Spinal cord (tissue), 10 donors: ENCODE data around the gene CCDC121. TPM values are rescaled to one million over a fixed set of nuclear protein-coding genes. Genes with fewer than 3 reads are reported as not detected.

ENCODE experiments used
- DNase-seq, 6 donors: peaks; one replicate each; pipeline versions ENCODE4 v3.0.0 to v3.0.0-alpha.2; 2013 to 2015; ENCODE audit warnings: low spot score in 6 of 6, low read depth in 4 of 6
- H3K27ac ChIP-seq: one replicate; pipeline ENCODE4 v1.5.1; 2013; ENCODE audit warnings: low read depth, low read length, control low read depth
- H3K27me3 ChIP-seq: one replicate; pipeline ENCODE4 v1.6.1; 2013; ENCODE audit warnings: low read length; ENCODE audit not compliant: control insufficient read depth, insufficient read depth
- H3K36me3 ChIP-seq: one replicate; pipeline ENCODE4 v1.6.1; 2013; ENCODE audit warnings: low read length; ENCODE audit not compliant: control insufficient read depth, insufficient read depth
- H3K4me1 ChIP-seq: one replicate; pipeline ENCODE4 v1.6.1; 2013; ENCODE audit warnings: low read length; ENCODE audit not compliant: control insufficient read depth, insufficient read depth
- H3K4me3 ChIP-seq: one replicate; pipeline ENCODE4 v1.5.1; 2013; ENCODE audit warnings: low read depth, low read length, control low read depth
- H3K9me3 ChIP-seq: one replicate; pipeline ENCODE4 v1.6.1; 2013; ENCODE audit warnings: low read length; ENCODE audit not compliant: control insufficient read depth, insufficient read depth
- WGBS: methylation state at CpG from one replicate; pipeline ENCODE4 v1.1.5; 2013; ENCODE audit warnings: missing lambda C conversion rate; ENCODE audit not compliant: insufficient coverage; 5-methylcytosine and 5-hydroxymethylcytosine counted together
- polyA plus RNA-seq, 2 donors: library from polyadenylated mRNA; unstranded; fragments of 120-200 nt; gene quantifications; one replicate each; pipeline ENCODE4 v1.2.1, GENCODE V29; 2013; ENCODE audit not compliant: insufficient read length in 2 of 2
- small RNA-seq: library from RNA; depleted of rRNA; stranded (forward); fragments of <200 nt; gene quantifications from one replicate; pipeline ENCODE3, GENCODE V24; 2014; ENCODE audit warnings: low replicate concordance
- total RNA-seq, 2 donors: library from RNA; depleted of rRNA in 1 of 2; stranded (reverse); fragments of 120-200 nt in 1 of 2; fragments of >200 nt in 1 of 2; gene quantifications; one replicate each; pipeline versions ENCODE4 v1.2.3 to v1.2.4, GENCODE V29; 2013 to 2014
- donor health status: healthy.

Gene CCDC121
- total and polyA plus RNA-seq, 4 donors: 6.5 to 12.8 (median 8.6) TPM

- Histone ChIP-seq H3K27ac (no peak overlapping the region), H3K4me1 (peaks cover 11% of the 10 kb centered on the region), H3K9me3 (peaks cover 6% of the 10 kb centered on the region), H3K27me3 (no peaks in the 10 kb centered on the region), H3K36me3 (no peaks in the 10 kb centered on the region), H3K4me3 (no peak overlapping the region)
- WGBS: 91% methylated on average over 3 of the region's 3 CpGs
- no peak for DNase-seq
These were observed 44.2 kb downstream of the CCDC121 start for GRCh38 chr2:27584597-27584996.

DNA sequence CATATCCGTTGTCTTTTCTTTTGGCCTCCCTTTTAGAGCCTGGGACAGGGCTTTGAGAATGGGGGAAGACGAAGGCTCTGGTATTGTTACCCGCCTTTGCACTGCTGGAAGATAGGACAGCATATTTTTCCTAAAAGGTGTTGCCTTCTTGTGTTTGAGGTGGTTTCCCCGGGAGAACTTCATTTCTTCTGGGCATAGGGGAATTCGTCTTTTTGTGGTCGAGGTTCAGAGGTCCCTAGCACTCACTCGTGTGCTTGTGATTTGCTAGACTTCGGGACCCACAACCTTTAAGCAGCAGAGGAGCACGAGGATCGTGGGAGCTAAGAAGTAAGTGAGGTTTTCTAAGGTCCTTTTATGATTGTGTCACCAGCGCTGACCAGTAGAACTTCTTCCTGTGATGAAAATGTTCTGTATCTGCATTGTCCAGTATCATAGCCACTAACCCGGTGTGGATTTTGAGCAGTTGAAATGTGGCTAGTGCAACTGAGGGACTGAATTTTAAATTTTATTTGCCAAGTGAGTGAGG is 45.4 kb downstream of the CCDC121 start:
- Histone ChIP-seq H3K36me3 (no peaks in the 10 kb centered on the region), H3K9me3 (peaks cover 4% of the 10 kb centered on the region), H3K4me1 (peaks cover 11% of the 10 kb centered on the region), H3K27me3 (no peaks in the 10 kb centered on the region), H3K27ac (peak overlapping the region; percentile 77), H3K4me3 (peak overlapping the region; percentile 78)
- DNase-seq: no peak
- 3% methylated on average over 9 of the region's 12 CpGs for WGBS

DNA sequence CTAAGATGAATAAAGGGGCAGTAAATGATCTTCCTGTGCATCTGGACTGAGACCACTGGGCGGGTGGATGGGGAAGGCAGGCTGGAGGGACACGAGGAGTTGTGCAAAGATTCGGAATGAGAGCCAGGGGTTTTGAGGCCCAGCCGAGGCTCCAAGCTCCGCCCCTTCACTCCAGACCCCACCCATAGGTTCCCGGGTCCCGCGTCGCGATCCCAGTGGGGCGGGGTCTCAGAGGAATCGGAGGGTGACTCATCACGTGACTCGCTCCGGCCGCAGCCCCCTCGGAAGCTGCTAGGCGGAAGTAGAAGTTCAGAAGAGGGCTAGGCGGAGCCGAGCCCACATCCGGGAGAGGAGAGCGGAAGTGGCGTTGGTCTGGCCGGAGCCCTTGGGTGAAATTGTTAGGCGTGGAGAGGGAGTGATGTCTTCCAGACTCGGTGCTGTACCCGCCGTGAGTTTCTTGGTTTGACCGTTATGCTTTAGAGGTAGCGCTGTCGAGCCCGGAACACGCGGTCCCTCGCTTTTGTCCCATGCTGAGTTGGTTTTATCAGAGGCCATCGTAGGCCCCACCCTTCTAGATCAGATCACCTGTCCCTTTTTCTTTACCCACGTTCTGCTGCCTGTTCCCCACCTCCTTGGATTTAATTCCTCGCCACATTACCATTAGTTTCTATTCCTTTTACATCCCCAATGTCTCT is 46.0 kb downstream of the CCDC121 start, which contains the start of gene ZNF512:
Gene ZNF512 (plus strand): TSS at position 348 of the 695 bp plus-strand sequence. CDS start 71 bp downstream, at position 419.
- H3K27me3 ChIP-seq: no peaks in the 10 kb centered on the region
- peak; percentile 71 to 97 (median 82) for DNase-seq
- H3K4me3 ChIP-seq: peak within 1 kb of the TSS; percentile 78
- H3K4me1 ChIP-seq: peaks cover 11% of the 10 kb centered on the region
- 0% methylated on average over 36 of the region's 38 CpGs for WGBS
- H3K9me3 ChIP-seq: peaks cover 6% of the 10 kb centered on the region
- H3K27ac ChIP-seq: peak within 1 kb of the TSS; percentile 77
- no peaks in the 10 kb centered on the region for H3K36me3 ChIP-seq

- Histone ChIP-seq H3K27me3 (no peaks in the 10 kb centered on the region), H3K4me1 (peaks cover 11% of the 10 kb centered on the region), H3K9me3 (peaks cover 9% of the 10 kb centered on the region), H3K4me3 (peak overlapping the region; percentile 78), H3K36me3 (no peaks in the 10 kb centered on the region), H3K27ac (peak overlapping the region; percentile 77)
- 89% methylated on average over 6 of the region's 16 CpGs for WGBS
- no peak for DNase-seq
These were observed 46.6 kb downstream of the CCDC121 start for GRCh38 chr2:27582129-27582694.

DNA sequence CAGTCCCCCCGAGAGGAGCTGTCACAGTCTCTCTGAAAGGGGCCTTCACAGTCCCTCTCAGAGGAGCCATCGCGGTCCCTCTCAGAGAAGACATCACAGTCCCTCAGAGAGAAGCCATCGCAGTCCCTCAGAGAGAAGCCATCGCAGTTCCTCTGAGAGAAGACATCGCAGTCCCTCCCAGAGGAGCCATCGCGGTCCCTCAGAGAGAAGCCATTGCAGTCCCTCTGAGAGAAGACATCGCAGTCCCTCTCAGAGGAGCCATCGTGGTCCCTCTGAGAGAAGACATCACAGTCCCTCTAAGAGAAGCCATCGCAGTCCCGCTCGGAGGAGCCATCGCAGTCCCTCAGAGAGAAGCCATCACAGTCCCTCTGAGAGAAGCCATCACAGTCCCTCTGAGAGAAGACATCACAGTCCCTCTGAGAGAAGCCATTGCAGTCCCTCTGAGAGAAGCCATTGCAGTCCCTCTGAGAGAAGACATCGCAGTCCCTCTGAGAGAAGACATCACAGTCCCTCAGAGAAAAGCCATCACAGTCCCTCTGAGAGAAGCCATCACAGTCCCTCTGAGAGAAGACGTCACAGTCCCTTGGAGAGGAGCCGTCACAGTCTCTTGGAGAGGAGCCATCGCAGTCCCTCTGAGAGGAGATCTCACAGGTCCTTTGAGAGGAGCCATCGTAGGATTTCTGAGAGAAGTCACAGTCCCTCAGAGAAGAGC is 47.2 kb downstream of the CCDC121 start:
- Histone ChIP-seq H3K36me3 (no peaks in the 10 kb centered on the region), H3K9me3 (peaks cover 12% of the 10 kb centered on the region), H3K4me3 (no peak overlapping the region), H3K27me3 (no peaks in the 10 kb centered on the region), H3K4me1 (peaks cover 11% of the 10 kb centered on the region), H3K27ac (no peak overlapping the region)
- WGBS: 96% methylated on average over 19 of the region's 19 CpGs
- peak in 1 of 6 donors; percentile 5 for DNase-seq

Small RNAs within 50 kb of the gene (small RNA-seq; reads per million reads assigned to genes)
- not detected for gene RF00340

Other genes starting within 250 kb of the CCDC121 start
- gene ZNF513, start 248.3 kb downstream of the CCDC121 start, total RNA-seq: 10 to 100 TPM in 1 of 2 donors, 1 to 10 TPM in 1; 6.3 to 16.5 TPM
- gene ZNF513, start 248.3 kb downstream of the CCDC121 start, polyA plus RNA-seq: 10 to 100 TPM; 32.6 to 35.3 TPM
- gene PPM1G, start 219.4 kb downstream of the CCDC121 start, total RNA-seq: 10 to 100 TPM; 40.2 to 69.8 TPM
- 10 to 100 TPM; 94.8 to 96.1 TPM for gene PPM1G, start 219.4 kb downstream of the CCDC121 start, polyA plus RNA-seq
- 10 to 100 TPM; 80.1 to 92.1 TPM for gene NRBP1, start 200.4 kb downstream of the CCDC121 start, total RNA-seq
- 100 to 1,000 TPM; 119 to 133 TPM for gene NRBP1, start 200.4 kb downstream of the CCDC121 start, polyA plus RNA-seq
- under 1 TPM in 1 of 2 donors, not detected in 1; 0.72 TPM for gene KRTCAP3, start 186.6 kb downstream of the CCDC121 start, total RNA-seq
- 1 to 10 TPM; 2.6 to 5.2 TPM for gene KRTCAP3, start 186.6 kb downstream of the CCDC121 start, polyA plus RNA-seq
- 10 to 100 TPM; 35.0 to 48.4 TPM for gene IFT172, start 139.3 kb downstream of the CCDC121 start, total RNA-seq
- gene IFT172, start 139.3 kb downstream of the CCDC121 start, polyA plus RNA-seq: 10 to 100 TPM; 40.1 to 68.0 TPM
- gene FNDC4, start 133.8 kb downstream of the CCDC121 start, total RNA-seq: 10 to 100 TPM; 42.5 to 50.8 TPM
- 100 to 1,000 TPM; 134 to 137 TPM for gene FNDC4, start 133.8 kb downstream of the CCDC121 start, polyA plus RNA-seq
- under 1 TPM; 0.20 to 0.77 TPM for gene GCKR, start 132.2 kb downstream of the CCDC121 start, total RNA-seq
- 1 to 10 TPM; 1.7 to 2.9 TPM for gene GCKR, start 132.2 kb downstream of the CCDC121 start, polyA plus RNA-seq
- gene ZNF512, start 46.0 kb downstream of the CCDC121 start, total RNA-seq: 10 to 100 TPM; 38.6 to 63.0 TPM
- 10 to 100 TPM; 55.6 to 59.5 TPM for gene ZNF512, start 46.0 kb downstream of the CCDC121 start, polyA plus RNA-seq
- 10 to 100 TPM; 33.2 to 35.8 TPM for gene GPN1, start within 50 bp of the CCDC121 start, total RNA-seq
- gene GPN1, start within 50 bp of the CCDC121 start, polyA plus RNA-seq: 10 to 100 TPM; 42.2 to 45.4 TPM
- gene SUPT7L, start 34.6 kb upstream of the CCDC121 start, total RNA-seq: 10 to 100 TPM; 34.8 to 49.7 TPM
- 10 to 100 TPM; 50.2 to 57.9 TPM for gene SUPT7L, start 34.6 kb upstream of the CCDC121 start, polyA plus RNA-seq
- gene SLC4A1AP, start 34.9 kb upstream of the CCDC121 start, total RNA-seq: 10 to 100 TPM; 28.1 to 32.3 TPM
- gene SLC4A1AP, start 34.9 kb upstream of the CCDC121 start, polyA plus RNA-seq: 10 to 100 TPM; 34.9 to 35.5 TPM
- 100 to 1,000 TPM in 1 of 2 donors, 10 to 100 TPM in 1; 83.6 to 178 TPM for gene MRPL33, start 142.7 kb upstream of the CCDC121 start, total RNA-seq
- 100 to 1,000 TPM in 1 of 2 donors, 10 to 100 TPM in 1; 94.7 to 102 TPM for gene MRPL33, start 142.7 kb upstream of the CCDC121 start, polyA plus RNA-seq